Prostate gland (tissue), 2 donors: Measurements from ENCODE around the gene MRPL1. TPM values are rescaled to one million over a fixed set of nuclear protein-coding genes. Genes with fewer than 3 reads are reported as not detected.

Experiments
- DNase-seq: peaks from one replicate; pipeline ENCODE4 v3.0.0-alpha.2; 2019; ENCODE audit warnings: low spot score
- H3K27ac ChIP-seq, 2 donors: fragments of 200-600 bp; sonication (generic); 2 replicates each; pipeline ENCODE4 v1.5.1; 2017 to 2019
- H3K27me3 ChIP-seq: fragments of 200-600 bp; sonication (generic); replicated peaks from 2 replicates; pipeline ENCODE4 v1.5.1; 2019; ENCODE audit not compliant: insufficient read depth
- H3K36me3 ChIP-seq, 2 donors: fragments of 200-600 bp; sonication (generic); 1 replicate in 1 of 2; 2 replicates in 1 of 2; pipeline versions ENCODE4 v1.5.1 to v1.8.1; 2017 to 2019
- H3K4me1 ChIP-seq: fragments of 200-600 bp; sonication (generic); replicated peaks from 2 replicates; pipeline ENCODE4 v1.5.1; 2019
- H3K4me3 ChIP-seq, 2 donors: fragments of 200-600 bp; sonication (generic); 2 replicates each; pipeline ENCODE4 v1.5.1; 2017 to 2019
- H3K9me3 ChIP-seq: fragments of 200-600 bp; sonication (generic); 2 replicates; pipeline ENCODE4 v1.5.1; 2017
- POLR2A ChIP-seq: fragments of 450-650 bp; IDR thresholded peaks from one replicate; pipeline ENCODE4 v1.6.1; 2016; ENCODE audit warnings: antibody characterized with exemption, mild to moderate bottlenecking
- POLR2AphosphoS5 ChIP-seq: sonication (generic); formaldehyde crosslinking; IDR thresholded peaks from one replicate; pipeline ENCODE4 v1.6.1; 2017; ENCODE audit warnings: antibody characterized with exemption
- WGBS: methylation state at CpG from one replicate; pipeline ENCODE4 v1.1.5; 2018; 5-methylcytosine and 5-hydroxymethylcytosine counted together
- intact Hi-C: fragments of 100-400 bp; cut with DNase I; formaldehyde crosslinking; loops from one replicate; pipeline ENCODE4 v1.14.2; 2022
- total RNA-seq, 2 donors: library from RNA; depleted of rRNA; stranded (reverse); fragments of >200 nt; gene quantifications; one replicate each; pipeline ENCODE4 v1.1.0, GENCODE V29; 2016
- TF ChIP-seq, protein P1 (sequence below), 4 experiments: fragments of 200-600 bp in 2 of 4; fragments of 450-650 bp in 2 of 4; sonication (generic) in 2 of 4; IDR thresholded peaks; 1 replicate in 3 of 4; 2 replicates in 1 of 4; pipeline ENCODE4 v1.5.1; 2016 to 2019; ENCODE audit warnings: antibody characterized with exemption in 4 of 4, mild to moderate bottlenecking in 2 of 4, moderate library complexity in 2 of 4

Gene MRPL1
- total RNA-seq, result 10 to 100 TPM in 1 of 2 donors, 1 to 10 TPM in 1; 9.1 to 21.4 TPM

GRCh38 chr4:77862478-77863216 lies at the start of gene MRPL1:
Gene MRPL1, plus strand, starts transcription at chr4:77862830. Its CDS starts 19 bp downstream, at chr4:77862849.
- Histone ChIP-seq H3K9me3 (no peaks in the 10 kb centered on the region), H3K27me3 (no peaks in the 10 kb centered on the region), H3K4me1 (no peaks in the 10 kb centered on the region), H3K4me3 (peak within 1 kb of the TSS; percentile 48 to 53), H3K36me3 (no peaks in the 10 kb centered on the region), H3K27ac (peak within 1 kb of the TSS; percentile 93 to 98)
- intact Hi-C loops, result loop anchor here (2.0 kb wide), 1 partner anchor 42 kb away; no protein-coding TSS in a partner anchor
- TF ChIP-seq, protein P1, sequence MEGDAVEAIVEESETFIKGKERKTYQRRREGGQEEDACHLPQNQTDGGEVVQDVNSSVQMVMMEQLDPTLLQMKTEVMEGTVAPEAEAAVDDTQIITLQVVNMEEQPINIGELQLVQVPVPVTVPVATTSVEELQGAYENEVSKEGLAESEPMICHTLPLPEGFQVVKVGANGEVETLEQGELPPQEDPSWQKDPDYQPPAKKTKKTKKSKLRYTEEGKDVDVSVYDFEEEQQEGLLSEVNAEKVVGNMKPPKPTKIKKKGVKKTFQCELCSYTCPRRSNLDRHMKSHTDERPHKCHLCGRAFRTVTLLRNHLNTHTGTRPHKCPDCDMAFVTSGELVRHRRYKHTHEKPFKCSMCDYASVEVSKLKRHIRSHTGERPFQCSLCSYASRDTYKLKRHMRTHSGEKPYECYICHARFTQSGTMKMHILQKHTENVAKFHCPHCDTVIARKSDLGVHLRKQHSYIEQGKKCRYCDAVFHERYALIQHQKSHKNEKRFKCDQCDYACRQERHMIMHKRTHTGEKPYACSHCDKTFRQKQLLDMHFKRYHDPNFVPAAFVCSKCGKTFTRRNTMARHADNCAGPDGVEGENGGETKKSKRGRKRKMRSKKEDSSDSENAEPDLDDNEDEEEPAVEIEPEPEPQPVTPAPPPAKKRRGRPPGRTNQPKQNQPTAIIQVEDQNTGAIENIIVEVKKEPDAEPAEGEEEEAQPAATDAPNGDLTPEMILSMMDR (IDR thresholded peaks at IDR 0.05), result peak in 1 of 4 experiments; percentile 14
- peak; percentile 64 for TF ChIP-seq POLR2A
- peak; percentile 96 for TF ChIP-seq POLR2AphosphoS5
- peak; percentile 92 for DNase-seq
- under 1% methylated on average over 33 of the region's 33 CpGs for WGBS

DNA sequence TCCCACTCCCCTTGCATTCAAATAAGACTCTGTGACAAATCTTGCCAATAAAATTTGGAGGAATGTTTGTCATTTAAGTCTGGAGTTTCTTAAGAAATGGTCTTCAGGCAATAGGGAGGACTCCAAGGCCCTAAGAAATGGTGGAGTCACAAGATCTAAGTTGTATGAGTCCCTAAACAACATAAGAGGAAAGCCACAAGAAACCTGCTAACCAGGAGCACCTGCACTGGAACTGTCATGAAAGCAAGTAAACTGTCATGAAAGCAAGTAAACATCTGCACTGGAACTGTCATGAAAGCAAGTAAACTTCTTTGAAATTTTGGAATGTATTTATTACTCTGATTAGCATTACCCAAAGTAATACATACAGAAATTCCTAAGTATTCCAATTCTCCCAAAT lies 47.0 kb upstream of the MRPL1 start:
- intact Hi-C loops, result loop anchor here (5.0 kb wide), 1 partner anchor 962 kb away; the partner anchor contains the start of gene BMP2K
- no peaks in the 10 kb centered on the region for H3K4me1 ChIP-seq

DNA sequence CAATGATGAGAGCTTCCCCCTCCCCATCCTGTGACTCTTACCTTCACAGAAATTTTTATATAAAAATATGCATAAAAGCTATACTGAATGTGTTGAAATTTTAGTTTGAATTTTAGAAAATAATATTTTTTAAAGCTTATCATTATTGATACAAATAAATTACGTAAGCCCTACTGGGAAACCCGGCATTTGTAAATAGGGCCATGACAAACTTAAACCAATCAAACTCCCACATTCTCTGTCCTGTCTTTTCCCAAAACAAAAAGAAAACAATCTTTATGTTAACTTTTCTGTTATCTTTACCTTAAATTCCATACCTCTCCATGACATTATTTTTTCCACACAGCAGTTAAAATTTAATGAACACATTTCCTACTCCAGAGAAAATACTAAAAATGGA lies 46.1 kb upstream of the MRPL1 start:
- H3K27me3 ChIP-seq, result no peaks in the 10 kb centered on the region
- H3K9me3 ChIP-seq, result no peaks in the 10 kb centered on the region
- no peak for DNase-seq
- 85% methylated on average over 2 of the region's 2 CpGs for WGBS
- no peaks in the 10 kb centered on the region for H3K4me1 ChIP-seq
- H3K27ac ChIP-seq, result peak overlapping the region in 1 of 2 donors; percentile 100
- intact Hi-C loops, result loop anchor here (5.0 kb wide), 1 partner anchor 961 kb away; the partner anchor contains the start of gene BMP2K
- TF ChIP-seq POLR2AphosphoS5 (no peak), POLR2A (no peak)
- TF ChIP-seq, protein P1 (IDR thresholded peaks at IDR 0.05), result no peak
- no peak overlapping the region for H3K4me3 ChIP-seq
- H3K36me3 ChIP-seq, result no peaks in the 10 kb centered on the region

More for the DNA sequence above, 47.0 kb upstream of the MRPL1 start:
- H3K27me3 ChIP-seq, result no peaks in the 10 kb centered on the region
- H3K9me3 ChIP-seq, result no peaks in the 10 kb centered on the region
- no peaks in the 10 kb centered on the region for H3K36me3 ChIP-seq
- TF ChIP-seq, protein P1 (IDR thresholded peaks at IDR 0.05), result no peak
- TF ChIP-seq POLR2AphosphoS5 (no peak), POLR2A (no peak)
- no peak overlapping the region for H3K4me3 ChIP-seq
- H3K27ac ChIP-seq, result peak overlapping the region in 1 of 2 donors; percentile 2
- DNase-seq, result no peak

DNA sequence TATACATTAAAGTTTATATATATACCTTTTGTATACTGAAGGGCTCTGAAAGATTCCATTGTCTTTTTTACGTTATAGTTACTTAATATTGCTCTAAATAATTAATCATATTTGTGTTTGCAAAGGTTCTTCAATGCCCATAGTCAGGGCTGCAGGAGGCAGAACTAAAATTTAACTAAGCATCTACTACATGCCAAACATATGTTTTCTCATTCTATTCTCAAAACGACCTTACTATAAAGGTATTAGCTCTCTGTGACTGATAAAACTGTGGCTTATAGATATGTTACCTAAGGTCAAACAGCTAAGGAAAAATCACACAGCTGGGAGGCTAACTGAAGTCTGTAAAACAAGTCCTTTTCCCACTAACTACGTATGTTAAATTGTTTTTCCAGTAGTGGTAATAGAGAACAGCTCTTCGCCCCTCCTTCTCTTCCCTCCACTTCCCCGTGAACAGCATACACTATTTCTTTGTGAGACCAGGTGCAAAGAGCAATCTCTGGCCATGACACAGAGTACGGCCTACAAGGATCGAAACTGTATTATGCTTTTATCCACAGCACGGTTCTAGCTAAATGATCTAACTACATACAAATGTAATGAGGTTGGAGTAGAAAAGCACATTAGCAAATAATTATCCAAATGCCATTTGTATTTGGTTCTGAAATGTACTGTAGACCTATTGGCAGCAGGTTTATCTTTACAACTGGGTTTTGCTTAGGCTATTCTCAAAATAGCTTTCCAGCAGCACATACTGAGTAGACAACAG lies 45.1 kb upstream of the MRPL1 start:
- H3K4me1 ChIP-seq, result no peaks in the 10 kb centered on the region
- DNase-seq, result no peak
- no peak for TF ChIP-seq POLR2A
- TF ChIP-seq POLR2AphosphoS5, result no peak
- H3K36me3 ChIP-seq, result no peaks in the 10 kb centered on the region
- H3K27ac ChIP-seq, result peak overlapping the region; percentile 99 to 100
- intact Hi-C loops, result loop anchor here (5.0 kb wide), 1 partner anchor 960 kb away; the partner anchor contains the start of gene BMP2K
- H3K9me3 ChIP-seq, result no peaks in the 10 kb centered on the region
- WGBS, result 28% methylated on average over 8 of the region's 8 CpGs
- H3K27me3 ChIP-seq, result no peaks in the 10 kb centered on the region
- peak overlapping the region; percentile 98 to 99 for H3K4me3 ChIP-seq

- peak; percentile 61 for TF ChIP-seq POLR2AphosphoS5
- peak; percentile 23 for TF ChIP-seq POLR2A
- TF ChIP-seq, protein P1 (IDR thresholded peaks at IDR 0.05), result peak in 3 of 4 experiments; percentile 29 to 63 (median 60)
- WGBS, result 1% methylated on average over 13 of the region's 13 CpGs
- intact Hi-C loops, result loop anchor here (5.0 kb wide), 1 partner anchor 959 kb away; the partner anchor contains the start of gene BMP2K
- Histone ChIP-seq H3K9me3 (no peaks in the 10 kb centered on the region), H3K4me1 (no peaks in the 10 kb centered on the region), H3K27ac (peak overlapping the region; percentile 99 to 100), H3K36me3 (no peaks in the 10 kb centered on the region), H3K4me3 (peak overlapping the region; percentile 98 to 99), H3K27me3 (no peaks in the 10 kb centered on the region)
- DNase-seq, result peak; percentile 81
These were observed 44.5 kb upstream of the MRPL1 start for GRCh38 chr4:77818073-77818601.
